AML-193 (cell line): ENCODE data around the gene ARHGEF26.
"Not testable (repeated sequence)": the region's sequence is repeated elsewhere in the genome, so short reads cannot be mapped to it uniquely, and the experiment has no call there.

ENCODE experiments used
- DNase-seq, 2 experiments: peaks; one replicate each; lab custom pipeline; 2025; lab: John Stamatoyannopoulos, UW

The ARHGEF26 gene

GRCh38 chr3:154120961-154121700, at the start of gene ARHGEF26:
TSS of gene ARHGEF26 (plus strand) at chr3:154121390. CDS start at chr3:154121993, 603 bp downstream.
- no peak for DNase-seq

GRCh38 chr3:154074966-154075365, 46.2 kb upstream of the ARHGEF26 start:
- no peak for DNase-seq

- DNase-seq, result no peak
Observed at GRCh38 chr3:154078672-154079071, 42.5 kb upstream of the ARHGEF26 start.

GRCh38 chr3:154081305-154081704, 39.9 kb upstream of the ARHGEF26 start:
- DNase-seq, result no peak

GRCh38 chr3:154085071-154085470, 36.1 kb upstream of the ARHGEF26 start:
- DNase-seq, result no peak

GRCh38 chr3:154085799-154086198, 35.4 kb upstream of the ARHGEF26 start:
- DNase-seq, result no peak

- no peak for DNase-seq
Observed at GRCh38 chr3:154086286-154086685, 34.9 kb upstream of the ARHGEF26 start.

GRCh38 chr3:154087756-154088480, 33.3 kb upstream of the ARHGEF26 start:
- not testable (repeated sequence) for DNase-seq

GRCh38 chr3:154089421-154090420, 31.5 kb upstream of the ARHGEF26 start:
- no peak for DNase-seq

- DNase-seq, result no peak
Observed at GRCh38 chr3:154094051-154094450, 27.1 kb upstream of the ARHGEF26 start.

- DNase-seq, result peak; percentile 20 to 22
Observed at GRCh38 chr3:154095832-154096421, 25.3 kb upstream of the ARHGEF26 start.

GRCh38 chr3:154098376-154098775, 22.8 kb upstream of the ARHGEF26 start:
- DNase-seq, result no peak

GRCh38 chr3:154100556-154100955, 20.6 kb upstream of the ARHGEF26 start:
- no peak for DNase-seq

GRCh38 chr3:154101250-154101649, 19.9 kb upstream of the ARHGEF26 start:
- DNase-seq, result no peak

GRCh38 chr3:154102225-154102624, 19.0 kb upstream of the ARHGEF26 start:
- DNase-seq, result no peak

- DNase-seq, result no peak
Observed at GRCh38 chr3:154105218-154105975, 15.8 kb upstream of the ARHGEF26 start.

GRCh38 chr3:154111365-154111935, 9.7 kb upstream of the ARHGEF26 start:
- DNase-seq, result no peak

GRCh38 chr3:154112146-154112852, 8.9 kb upstream of the ARHGEF26 start:
- no peak for DNase-seq

- DNase-seq, result no peak
Observed at GRCh38 chr3:154113609-154114008, 7.6 kb upstream of the ARHGEF26 start.

- DNase-seq, result no peak
Observed at GRCh38 chr3:154115332-154115731, 5.9 kb upstream of the ARHGEF26 start.
